NT2/D1 (cell line): Measurements from ENCODE around the gene RHOBTB3.

Source experiments
- SUZ12 ChIP-seq: IDR thresholded peaks from 2 replicates; pipeline ENCODE4 v1.6.1; 2011; ENCODE audit not compliant: insufficient read length, insufficient read depth; ENCODE audit errors: extremely low read depth
- YY1 ChIP-seq: IDR thresholded peaks from 2 replicates; pipeline ENCODE4 v1.6.1; 2011; ENCODE audit not compliant: insufficient read length, insufficient read depth

DNA sequence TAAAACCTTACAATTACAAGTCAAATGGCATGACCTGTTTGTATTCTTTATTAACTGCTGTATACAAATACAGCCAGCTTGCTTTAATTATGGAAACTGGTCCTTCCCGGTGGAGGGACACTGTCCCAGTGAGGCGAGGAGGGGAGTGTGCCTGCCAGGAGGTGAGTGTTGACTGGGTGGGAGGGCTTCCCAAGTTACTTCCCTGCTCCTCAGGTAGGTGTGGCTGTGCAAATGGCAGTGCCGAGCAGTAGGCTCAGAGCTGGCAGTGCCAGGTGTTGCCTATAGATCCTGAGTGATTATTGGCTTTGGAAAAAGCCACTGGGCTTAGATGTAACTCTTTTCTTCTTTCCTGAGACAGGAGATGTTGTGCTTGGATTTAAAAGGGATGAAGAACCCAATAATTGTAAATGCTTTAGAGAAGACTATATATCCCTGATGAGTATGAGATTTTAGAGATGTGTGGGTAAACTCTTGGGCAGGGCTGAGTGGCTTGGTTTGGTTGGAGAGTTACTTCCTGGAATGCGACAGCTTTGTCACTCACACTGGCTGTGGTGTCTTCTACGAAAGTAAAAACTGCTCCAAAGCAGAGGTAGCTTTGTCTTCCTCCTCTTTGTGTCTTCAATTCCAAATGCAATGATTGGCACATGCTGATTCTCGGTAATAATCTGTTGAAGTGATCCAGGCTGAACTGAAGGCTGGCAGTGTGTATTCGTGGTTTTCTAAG lies 47.7 kb downstream of the RHOBTB3 start:
- no peak for TF ChIP-seq YY1
- no peak for TF ChIP-seq SUZ12
